GM18517 (cell line): ENCODE results near the gene TSR1.

Source experiments
- ATAC-seq: cut with Tn5 transposase; IDR thresholded peaks from one replicate; pipeline ENCODE4 v1.9.1; 2021; ENCODE audit warnings: mild to moderate bottlenecking, moderate library complexity; ENCODE audit not compliant: unreplicated experiment

Gene TSR1

DNA sequence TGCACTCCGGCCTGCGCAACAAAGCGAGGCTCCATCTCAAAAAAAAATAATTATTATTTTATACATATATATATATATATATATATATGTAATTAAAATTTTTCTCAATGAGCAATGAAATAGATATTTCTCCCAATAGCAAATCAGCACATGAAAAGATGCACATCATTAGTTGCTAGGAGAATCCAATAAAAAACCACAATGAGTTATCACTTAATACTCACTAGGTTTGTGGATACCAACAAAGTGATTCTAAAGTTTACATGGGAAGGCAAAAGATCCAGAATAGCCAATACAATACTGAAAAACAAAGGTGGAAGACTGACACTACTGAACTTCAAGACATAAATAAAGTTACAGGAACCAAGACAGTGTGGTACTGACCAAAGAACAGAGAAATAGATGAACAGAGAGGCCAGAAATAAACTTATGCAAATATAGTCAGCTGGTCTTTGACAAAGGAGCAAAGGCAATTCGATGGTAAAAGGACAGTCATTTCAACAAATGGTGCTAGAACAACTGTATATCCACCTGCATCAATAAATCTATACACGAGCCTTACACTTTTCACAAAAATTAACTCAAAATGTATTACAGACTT lies 46.3 kb downstream of the TSR1 start:
- no peak for ATAC-seq

DNA sequence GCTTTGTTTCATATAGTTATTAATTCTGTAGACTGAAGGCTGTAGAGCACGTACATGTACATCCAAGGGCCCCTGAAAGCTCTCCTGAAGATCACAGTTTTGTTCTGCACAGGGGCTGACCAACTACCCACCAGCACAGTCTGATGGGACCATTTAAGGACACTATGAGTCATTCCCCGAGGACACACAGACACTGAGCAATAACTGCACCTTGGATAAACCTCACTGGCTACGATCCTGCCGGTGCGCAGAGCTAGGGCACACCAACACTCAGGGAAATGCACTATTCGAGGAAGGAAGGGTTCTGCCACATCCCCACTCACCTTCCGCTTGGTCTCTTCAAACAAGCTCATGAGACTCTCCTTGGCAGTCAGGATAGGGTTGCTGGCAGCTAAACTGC lies 53.0 kb downstream of the TSR1 start:
- ATAC-seq = no peak

DNA sequence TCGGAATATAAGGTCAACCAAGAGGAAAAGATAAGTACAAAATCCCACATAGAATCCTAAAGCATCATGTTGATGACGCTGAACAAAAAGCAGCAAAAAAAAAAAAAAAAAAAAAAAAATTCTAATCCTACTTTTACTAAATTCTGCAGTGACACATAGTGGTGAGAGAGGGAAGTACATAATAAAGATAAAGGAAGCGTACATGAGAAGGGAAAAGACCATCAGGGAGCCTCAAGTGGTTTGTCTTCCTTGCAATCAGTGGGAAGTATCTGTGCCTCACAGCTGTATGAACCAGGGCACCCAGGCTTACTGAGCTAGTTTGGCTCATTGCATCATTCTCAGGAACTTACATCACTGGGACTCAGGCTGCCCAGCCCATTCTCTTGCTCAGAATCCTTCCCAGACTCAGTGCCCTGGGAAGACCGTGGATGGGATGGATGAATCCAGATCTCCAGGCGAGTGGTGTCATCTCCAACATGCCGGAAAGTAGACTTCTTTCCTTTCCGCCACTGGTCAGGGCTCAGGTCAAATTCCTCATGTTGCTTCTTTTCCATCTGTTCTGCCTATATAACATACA lies 53.9 kb downstream of the TSR1 start:
- no peak for ATAC-seq

- ATAC-seq = no peak
Observed at GRCh38 chr17:2279707-2280106, 56.5 kb downstream of the TSR1 start.

DNA sequence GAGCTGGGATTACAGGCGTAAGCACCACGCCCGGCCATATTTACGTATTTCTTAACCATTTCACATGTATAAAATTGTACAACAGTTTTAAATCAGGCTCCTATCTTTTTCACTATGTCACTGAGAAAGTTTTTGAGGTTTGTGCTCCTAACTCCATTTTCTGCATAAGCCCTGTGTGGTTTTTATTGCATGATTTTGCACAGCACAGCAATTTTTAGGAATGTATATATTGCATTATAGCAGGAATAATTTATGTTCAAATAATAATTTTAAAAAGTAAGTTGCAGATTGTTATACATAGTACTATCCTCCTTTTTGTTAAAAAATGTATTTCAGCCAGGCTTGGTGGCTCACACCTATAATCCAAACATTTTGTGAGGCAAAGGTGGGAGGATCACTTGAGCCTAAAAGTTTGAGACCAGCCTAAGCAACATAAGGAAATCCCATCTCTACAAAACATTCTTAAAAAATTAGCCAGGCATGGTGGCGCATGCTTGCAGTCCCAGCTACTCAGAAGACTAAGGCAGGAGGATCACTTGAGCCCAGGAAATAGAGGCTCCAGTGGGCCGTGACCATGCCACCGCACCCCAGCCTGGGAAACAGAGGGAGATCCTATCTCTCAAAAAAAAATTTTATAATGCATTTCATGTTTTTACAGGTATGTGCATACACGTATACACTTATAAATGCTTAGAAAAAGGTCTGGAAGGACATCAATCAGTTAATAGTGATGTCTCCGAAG lies 58.7 kb downstream of the TSR1 start:
- ATAC-seq = no peak

DNA sequence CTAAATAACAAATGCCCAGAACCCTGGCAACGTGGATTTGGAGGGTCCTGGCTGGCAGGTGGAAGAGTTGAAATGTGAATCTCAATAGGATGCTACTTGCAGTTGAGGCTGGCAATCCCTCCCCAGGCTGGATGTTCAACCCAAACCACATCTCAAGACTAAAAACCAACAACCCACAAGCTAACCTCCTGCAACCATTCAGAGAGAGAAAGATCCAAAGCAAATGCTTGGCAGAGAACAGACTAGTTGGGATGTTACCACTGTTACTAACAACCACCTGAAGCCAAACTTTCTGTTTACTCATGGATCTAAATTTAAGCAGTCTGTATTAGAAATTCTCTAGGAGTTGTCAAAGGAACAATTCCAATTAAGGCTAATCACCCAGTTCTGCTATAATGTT lies 60.5 kb downstream of the TSR1 start:
- no peak for ATAC-seq

DNA sequence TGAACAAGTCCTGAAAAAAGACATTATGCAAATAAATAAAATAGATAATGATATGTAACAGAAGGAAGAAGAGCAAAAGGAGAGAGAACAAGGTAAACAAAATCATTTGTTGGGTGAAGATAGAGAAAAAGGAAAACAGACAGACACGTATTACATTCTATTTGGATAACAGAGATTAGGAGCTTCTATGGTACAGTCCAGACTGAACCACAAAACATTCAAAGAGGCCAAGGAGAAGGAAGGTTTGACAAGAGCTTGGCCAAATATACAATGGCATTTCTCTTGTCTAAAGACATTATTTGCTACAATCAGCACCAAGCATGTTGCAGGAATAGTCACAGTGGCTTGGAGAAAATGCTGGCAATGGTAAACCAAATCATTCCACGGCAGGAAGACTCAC lies 61.8 kb downstream of the TSR1 start:
- no peak for ATAC-seq
